PC-3 (cell line): Measurements from ENCODE around the gene OCA2.
"Not testable (repeated sequence)": the region's sequence is repeated elsewhere in the genome, so short reads cannot be mapped to it uniquely, and the experiment has no call there.

Source experiments
- CTCF ChIP-seq: fragments of 300-600 bp; sonication (generic); conservative IDR thresholded peaks from 2 replicates; pipeline ENCODE4 v1.5.1; 2017; ENCODE audit warnings: antibody characterized with exemption, low read depth, mild to moderate bottlenecking, low read length
- EZH2 ChIP-seq: fragments of 300-600 bp; sonication (generic); IDR thresholded peaks from one replicate; pipeline ENCODE4 v1.6.1; 2017; ENCODE audit warnings: antibody characterized with exemption, mild to moderate bottlenecking, low read length; ENCODE audit not compliant: unreplicated experiment
- EZH2phosphoT487 ChIP-seq: fragments of 300-600 bp; sonication (generic); IDR thresholded peaks from 2 replicates; pipeline ENCODE4 v1.6.1; 2018; ENCODE audit warnings: mild to moderate bottlenecking, antibody characterized with exemption, low read length, borderline replicate concordance

GRCh38 chr15:28008175-28008574 is 90.9 kb downstream of the OCA2 start:
- not testable (repeated sequence) for TF ChIP-seq EZH2phosphoT487, CTCF, EZH2
